A204.1 (cell line): ENCODE results near the gene ZNF566.

ENCODE experiments used
- FAIRE-seq: peaks from 2 replicates; lab custom pipeline; 2012; peaks lifted over from hg19 to GRCh38; lab: Jason Lieb, UNC

ZNF566 gene

GRCh38 chr19:36441339-36441738, 48.0 kb downstream of the ZNF566 start:
- no peak for FAIRE-seq

- no peak for FAIRE-seq
These were observed 52.8 kb downstream of the ZNF566 start for GRCh38 chr19:36436531-36436930.

- no peak for FAIRE-seq
These were observed 65.4 kb downstream of the ZNF566 start for GRCh38 chr19:36423925-36424324.

- FAIRE-seq, result no peak
These were observed 67.4 kb downstream of the ZNF566 start for GRCh38 chr19:36421749-36422481.

- FAIRE-seq, result no peak
These were observed 68.2 kb downstream of the ZNF566 start for GRCh38 chr19:36420961-36421748.

GRCh38 chr19:36418287-36419001, 70.9 kb downstream of the ZNF566 start, which contains the start of gene ZFP82:
ZFP82 (minus strand) TSS chr19:36418644; CDS start chr19:36409789, 8,855 bp downstream.
- FAIRE-seq, result no peak

GRCh38 chr19:36417752-36418286, 71.5 kb downstream of the ZNF566 start:
- FAIRE-seq, result no peak

GRCh38 chr19:36409841-36410240, 79.5 kb downstream of the ZNF566 start:
- no peak for FAIRE-seq

- FAIRE-seq, result no peak
These were observed 81.3 kb downstream of the ZNF566 start for GRCh38 chr19:36408101-36408500.

- FAIRE-seq, result no peak
These were observed 84.9 kb downstream of the ZNF566 start for GRCh38 chr19:36404498-36404897.

GRCh38 chr19:36401475-36401874, 87.9 kb downstream of the ZNF566 start:
- FAIRE-seq, result no peak

GRCh38 chr19:36398571-36398970, 90.8 kb downstream of the ZNF566 start:
- no peak for FAIRE-seq
